ENCODE results near the gene TNFRSF13B.
A peak's percentile ranks its signal among the peaks of the same experiment; 100 is the strongest.
"Not testable (repeated sequence)": the region's sequence is repeated elsewhere in the genome, so short reads cannot be mapped to it uniquely, and the experiment has no call there.

Gene TNFRSF13B

GRCh38 chr17:16923097-16923903 is 48.6 kb downstream of the TNFRSF13B start:
- Histone ChIP-seq H3K36me3 (no peaks in the 10 kb centered on the region), H3K4me3 (ENCODE audit: low read depth, low read length) (no peak overlapping the region), H3K27me3 (ENCODE audit: insufficient read depth, low read depth, severe bottlenecking) (no peaks in the 10 kb centered on the region), H3K27ac (no peak overlapping the region), H3K9me3 (ENCODE audit: severe bottlenecking) (no peaks in the 10 kb centered on the region)
- TF ChIP-seq CTCF (IDR thresholded peaks at IDR 0.05; ENCODE audit: low read depth, low read length) = no peak
- DNase-seq = no peak

- TF ChIP-seq CTCF (IDR thresholded peaks at IDR 0.05; ENCODE audit: low read depth, low read length) = peak; percentile 41
- Histone ChIP-seq H3K4me3 (ENCODE audit: low read depth, low read length) (no peak overlapping the region), H3K9me3 (ENCODE audit: severe bottlenecking) (no peaks in the 10 kb centered on the region), H3K36me3 (no peaks in the 10 kb centered on the region), H3K27me3 (ENCODE audit: insufficient read depth, low read depth, severe bottlenecking) (no peaks in the 10 kb centered on the region), H3K27ac (no peak overlapping the region)
- DNase-seq = no peak
Observed at GRCh38 chr17:16922386-16923096, 49.4 kb downstream of the TNFRSF13B start.

GRCh38 chr17:16921451-16921850 is 50.5 kb downstream of the TNFRSF13B start:
- not testable (repeated sequence) for H3K36me3 ChIP-seq; H3K4me3 ChIP-seq (ENCODE audit: low read depth, low read length); DNase-seq; H3K27ac ChIP-seq; H3K9me3 ChIP-seq (ENCODE audit: severe bottlenecking); H3K27me3 ChIP-seq (ENCODE audit: insufficient read depth, low read depth, severe bottlenecking)

GRCh38 chr17:16920628-16921020 is 51.3 kb downstream of the TNFRSF13B start:
- no peaks in the 10 kb centered on the region for H3K27me3 ChIP-seq (ENCODE audit: insufficient read depth, low read depth, severe bottlenecking)
- no peak overlapping the region for H3K4me3 ChIP-seq (ENCODE audit: low read depth, low read length)
- DNase-seq = no peak
- H3K27ac ChIP-seq = no peak overlapping the region
- H3K9me3 ChIP-seq (ENCODE audit: severe bottlenecking) = no peaks in the 10 kb centered on the region
- no peak for TF ChIP-seq CTCF (IDR thresholded peaks at IDR 0.05; ENCODE audit: low read depth, low read length)
- no peaks in the 10 kb centered on the region for H3K36me3 ChIP-seq

GRCh38 chr17:16919663-16920627 is 52.0 kb downstream of the TNFRSF13B start:
- Histone ChIP-seq H3K4me3 (ENCODE audit: low read depth, low read length) (no peak overlapping the region), H3K27ac (no peak overlapping the region), H3K27me3 (ENCODE audit: insufficient read depth, low read depth, severe bottlenecking) (no peaks in the 10 kb centered on the region), H3K9me3 (ENCODE audit: severe bottlenecking) (no peaks in the 10 kb centered on the region), H3K36me3 (no peaks in the 10 kb centered on the region)
- no peak for DNase-seq
- peak; percentile 37; the same call in 1 of the 2 replicates for TF ChIP-seq CTCF (IDR thresholded peaks at IDR 0.05; ENCODE audit: low read depth, low read length)

All from WERI-Rb-1 (cell line).